Ovary (tissue), 9 donors: ENCODE measurements around the gene PSMG1. TPM values are rescaled to one million over a fixed set of nuclear protein-coding genes. Genes with fewer than 3 reads are reported as not detected.
"Not testable (repeated sequence)": the region's sequence is repeated elsewhere in the genome, so short reads cannot be mapped to it uniquely, and the experiment has no call there.

Source experiments
- DNase-seq, 5 donors: peaks; one replicate each; pipeline ENCODE4 v3.0.0-alpha.2; 2019 to 2020
- H3K27ac ChIP-seq, 2 donors: fragments of 200-600 bp; one replicate each; pipeline versions ENCODE4 v1.5.1 to v1.8.0; 2019 to 2022
- H3K27me3 ChIP-seq: fragments of 200-600 bp; one replicate; pipeline ENCODE4 v1.8.0; 2022
- H3K36me3 ChIP-seq: fragments of 200-600 bp; sonication (generic); one replicate; pipeline ENCODE4 v1.5.1; 2019
- H3K4me1 ChIP-seq: one replicate; pipeline ENCODE4 v1.8.1; 2013; ENCODE audit warnings: mild to moderate bottlenecking, moderate library complexity; ENCODE audit not compliant: insufficient read depth
- H3K4me3 ChIP-seq: fragments of 200-600 bp; sonication (generic); one replicate; pipeline ENCODE4 v1.5.1; 2017
- H3K9me3 ChIP-seq, 2 donors: fragments of 200-600 bp in 1 of 2; sonication (generic) in 1 of 2; one replicate each; pipeline versions ENCODE4 v1.5.1 to v1.8.1; 2013 to 2019; ENCODE audit warnings: mild to moderate bottlenecking in 1 of 2, moderate library complexity in 1 of 2
- EP300 ChIP-seq: sonication (generic); formaldehyde crosslinking; IDR thresholded peaks from one replicate; pipeline ENCODE4 v1.6.1; 2017; ENCODE audit warnings: antibody characterized with exemption
- POLR2A ChIP-seq: fragments of 450-650 bp; IDR thresholded peaks from one replicate; pipeline ENCODE4 v1.6.1; 2017; ENCODE audit warnings: antibody characterized with exemption, mild to moderate bottlenecking, moderate library complexity
- WGBS, 3 donors: extraction: QIAGEN DNeasy Blood & Tissue Kit in 1 of 3; methylation state at CpG; one replicate each; pipeline versions ENCODE4 v1.1.5 to v1.1.7; 2013 to 2017; 5-methylcytosine and 5-hydroxymethylcytosine counted together
- intact Hi-C, 4 donors: fragments of 100-400 bp; cut with DNase I; formaldehyde crosslinking; loops; one replicate each; pipeline versions ENCODE4 v1.11.0 to v1.15.1; 2022 to 2023
- polyA plus RNA-seq, 2 donors: library from polyadenylated mRNA; stranded (reverse); fragments of 200-250 nt in 1 of 2; fragments of 350-450 nt in 1 of 2; fragmentation: Illumina TruSeq in 1 of 2; extraction: RNeasy Lipid Tissue Mini Kit (QIAGEN cat#74804) in 1 of 2; gene quantifications; one replicate each; pipeline ENCODE4 v1.2.3, GENCODE V29; 2013 to 2014
- total RNA-seq, 7 donors: library from RNA; depleted of rRNA in 2 of 7; stranded (reverse); fragments of >200 nt in 2 of 7; fragmentation: NEBNext Ultra II Directional in 3 of 7; extraction: Animal tissue kit (Norgen Biotek cat#: 25700) in 3 of 7; gene quantifications; one replicate each; pipeline versions ENCODE4 v1.1.0 to v1.2.4, GENCODE V29; 2016 to 2023
- TF ChIP-seq, protein P1 (sequence below), 3 donors: fragments of 450-650 bp in 2 of 3; fragments of 200-600 bp in 1 of 3; IDR thresholded peaks; one replicate each; pipeline versions ENCODE4 v1.5.1 to v1.8.0; 2016 to 2022; ENCODE audit warnings: antibody characterized with exemption in 3 of 3, mild to moderate bottlenecking in 1 of 3
- donor health status: DM: no; HTN: no; CAD: no; lungs with moderate emphysema.
- donor health status: DM: no; HTN: no; CAD: no.
- donor health status: Bipolar disorder and iron deficiency.
- donor health status: DM: yes; HTN: yes; CAD: no.
- donor health status: DM: no; HTN: no; CAD: no.
- donor health status: DM: yes; HTN: yes; CAD: no.

The PSMG1 gene
- total and polyA plus RNA-seq, 9 donors, result 16.2 to 45.5 (median 32.2) TPM

DNA sequence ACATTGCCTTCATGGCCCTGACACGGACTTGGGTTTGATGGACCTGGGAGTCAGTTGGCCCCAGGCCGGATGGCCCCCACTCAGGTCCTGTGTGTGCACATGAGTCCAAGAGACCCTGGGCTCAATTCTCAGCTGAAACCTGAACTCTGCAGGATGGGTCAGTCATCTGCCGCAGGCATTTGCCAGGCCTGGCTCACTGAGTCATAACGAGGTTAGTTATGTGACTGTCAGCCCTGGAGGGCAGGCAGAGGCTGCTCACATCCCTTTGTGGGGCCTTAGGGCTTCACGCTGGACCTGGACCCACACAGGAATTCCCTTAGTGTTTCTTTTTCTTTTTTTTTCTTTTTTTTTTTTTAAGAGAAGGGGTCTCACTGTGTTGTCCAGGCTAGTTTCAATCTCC is 46.5 kb downstream of the PSMG1 start:
- H3K27me3 ChIP-seq, result no peaks in the 10 kb centered on the region
- no peaks in the 10 kb centered on the region for H3K9me3 ChIP-seq
- peak overlapping the region in 1 of 2 donors; percentile 19 for H3K27ac ChIP-seq
- intact Hi-C loops, result loop anchor here (2.0 to 10.0 kb wide), 4 partner anchors 329 to 632 kb away; partner anchors contain the start of gene ETS2 (in 1 of the 4)
- no peak overlapping the region for H3K4me3 ChIP-seq
- WGBS, 3 donors, result 90 to 93% (median 92%) methylated on average over 5 of the region's 5 CpGs
- no peak for DNase-seq
- H3K36me3 ChIP-seq, result no peaks in the 10 kb centered on the region
- H3K4me1 ChIP-seq, result no peaks in the 10 kb centered on the region
- TF ChIP-seq EP300 (no peak), POLR2A (no peak)
- TF ChIP-seq, protein P1, sequence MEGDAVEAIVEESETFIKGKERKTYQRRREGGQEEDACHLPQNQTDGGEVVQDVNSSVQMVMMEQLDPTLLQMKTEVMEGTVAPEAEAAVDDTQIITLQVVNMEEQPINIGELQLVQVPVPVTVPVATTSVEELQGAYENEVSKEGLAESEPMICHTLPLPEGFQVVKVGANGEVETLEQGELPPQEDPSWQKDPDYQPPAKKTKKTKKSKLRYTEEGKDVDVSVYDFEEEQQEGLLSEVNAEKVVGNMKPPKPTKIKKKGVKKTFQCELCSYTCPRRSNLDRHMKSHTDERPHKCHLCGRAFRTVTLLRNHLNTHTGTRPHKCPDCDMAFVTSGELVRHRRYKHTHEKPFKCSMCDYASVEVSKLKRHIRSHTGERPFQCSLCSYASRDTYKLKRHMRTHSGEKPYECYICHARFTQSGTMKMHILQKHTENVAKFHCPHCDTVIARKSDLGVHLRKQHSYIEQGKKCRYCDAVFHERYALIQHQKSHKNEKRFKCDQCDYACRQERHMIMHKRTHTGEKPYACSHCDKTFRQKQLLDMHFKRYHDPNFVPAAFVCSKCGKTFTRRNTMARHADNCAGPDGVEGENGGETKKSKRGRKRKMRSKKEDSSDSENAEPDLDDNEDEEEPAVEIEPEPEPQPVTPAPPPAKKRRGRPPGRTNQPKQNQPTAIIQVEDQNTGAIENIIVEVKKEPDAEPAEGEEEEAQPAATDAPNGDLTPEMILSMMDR (IDR thresholded peaks at IDR 0.05), result no peak

DNA sequence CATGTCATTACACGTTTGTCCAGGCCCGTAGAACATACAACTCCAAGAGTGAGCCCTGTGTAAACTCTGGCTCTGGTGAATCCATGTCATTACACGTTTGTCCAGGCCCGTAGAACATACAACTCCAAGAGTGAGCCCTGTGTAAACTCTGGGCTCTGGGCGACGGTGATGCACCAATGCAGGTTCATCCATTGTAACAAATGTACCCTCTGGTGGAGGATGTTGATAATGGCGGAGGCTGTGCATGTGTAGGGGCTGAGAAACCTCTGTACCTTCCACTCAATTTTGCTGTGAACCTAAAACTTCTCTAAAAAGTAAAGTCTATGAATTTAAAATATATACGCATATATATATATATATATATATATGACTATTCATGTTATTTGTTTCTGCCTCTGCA is 47.1 kb downstream of the PSMG1 start:
- not testable (repeated sequence) for DNase-seq, H3K36me3 ChIP-seq, H3K4me1 ChIP-seq, H3K27me3 ChIP-seq, H3K4me3 ChIP-seq, H3K9me3 ChIP-seq, H3K27ac ChIP-seq
- intact Hi-C loops, result loop anchor here (2.0 to 10.0 kb wide), 4 partner anchors 329 to 631 kb away; partner anchors contain the start of gene ETS2 (in 1 of the 4)
- WGBS, 3 donors, result 84 to 85% (median 84%) methylated on average over 8 of the region's 8 CpGs

DNA sequence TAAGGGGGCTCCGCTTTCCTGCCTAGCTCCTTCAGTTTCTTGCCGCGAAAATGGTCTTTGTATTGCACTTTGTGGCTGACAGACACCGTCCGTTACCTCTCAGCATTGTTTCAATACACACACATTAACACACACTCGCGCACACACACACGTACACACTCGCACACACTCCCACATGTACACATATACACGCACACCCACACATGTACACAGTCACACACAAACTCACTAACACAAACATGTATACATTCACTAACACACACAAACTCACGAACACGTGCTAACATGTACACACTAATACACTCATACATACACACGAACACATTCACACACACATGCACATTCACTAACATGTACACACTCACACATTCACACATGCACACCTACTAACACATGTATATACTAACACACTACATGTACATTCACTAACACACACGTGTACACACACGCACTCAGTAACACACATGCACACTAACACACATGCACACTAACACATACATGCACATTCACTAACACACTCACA is 48.9 kb downstream of the PSMG1 start:
- no peak for DNase-seq
- TF ChIP-seq POLR2A, result no peak
- no peak for TF ChIP-seq EP300
- TF ChIP-seq, protein P1 (IDR thresholded peaks at IDR 0.05), result no peak
- no peak overlapping the region for H3K4me3 ChIP-seq
- H3K27ac ChIP-seq, result no peak overlapping the region
- no peaks in the 10 kb centered on the region for H3K36me3 ChIP-seq
- no peaks in the 10 kb centered on the region for H3K27me3 ChIP-seq
- no peaks in the 10 kb centered on the region for H3K4me1 ChIP-seq
- intact Hi-C loops, result loop anchor here in 1 of 4 donors (10.0 kb wide), 1 partner anchor 630 kb away; no protein-coding TSS in a partner anchor
- WGBS, 3 donors, result 90 to 95% (median 90%) methylated on average over 15 of the region's 15 CpGs
- no peaks in the 10 kb centered on the region for H3K9me3 ChIP-seq

DNA sequence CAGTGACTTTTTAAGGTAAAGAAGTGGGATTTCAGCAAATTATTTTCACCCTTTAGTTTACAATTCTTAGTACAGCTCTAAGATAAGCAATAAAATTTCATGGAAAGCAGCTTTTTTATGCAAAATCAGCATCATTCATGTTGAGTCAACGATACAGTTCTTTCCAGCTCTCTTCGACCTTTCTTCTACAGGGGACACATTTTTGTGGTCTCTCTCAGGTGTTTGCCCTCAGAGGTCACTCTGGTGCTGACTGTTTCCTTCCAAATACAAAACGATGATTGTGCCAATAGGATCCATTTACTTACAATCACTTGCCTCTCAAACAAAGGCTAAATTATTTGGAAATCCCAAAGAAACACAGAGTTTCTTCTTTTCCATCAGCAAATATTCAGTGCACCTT is 51.0 kb downstream of the PSMG1 start:
- no peak overlapping the region for H3K27ac ChIP-seq
- H3K36me3 ChIP-seq, result no peaks in the 10 kb centered on the region
- 11 to 35% (median 14%) methylated on average over 3 of the region's 3 CpGs for WGBS, 3 donors
- intact Hi-C loops, result loop anchor here in 1 of 4 donors (10.0 kb wide), 1 partner anchor 627 kb away; no protein-coding TSS in a partner anchor
- DNase-seq, result no peak
- H3K4me1 ChIP-seq, result no peaks in the 10 kb centered on the region
- TF ChIP-seq POLR2A (no peak), EP300 (no peak)
- TF ChIP-seq, protein P1 (IDR thresholded peaks at IDR 0.05), result no peak
- H3K27me3 ChIP-seq, result no peaks in the 10 kb centered on the region
- no peaks in the 10 kb centered on the region for H3K9me3 ChIP-seq
- H3K4me3 ChIP-seq, result no peak overlapping the region

DNA sequence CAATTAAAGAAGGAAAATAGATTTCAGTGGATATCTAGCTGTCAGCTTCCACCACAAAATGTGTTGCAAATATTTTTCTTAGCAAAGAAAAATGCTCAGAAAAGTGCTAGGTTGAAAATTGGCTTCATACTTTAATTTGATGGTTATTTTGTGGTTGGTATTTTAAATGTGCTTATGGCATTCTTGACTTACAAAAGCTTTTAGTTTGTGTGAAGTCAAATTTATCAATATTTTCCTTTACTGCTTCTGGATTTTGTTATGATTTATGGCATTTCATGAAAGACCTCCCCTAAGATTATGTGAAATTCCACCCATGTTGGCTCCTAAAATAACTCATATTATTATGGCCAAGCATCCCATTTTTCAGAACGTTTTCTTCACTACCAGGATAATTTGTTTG is 51.5 kb downstream of the PSMG1 start:
- Histone ChIP-seq H3K27me3 (no peaks in the 10 kb centered on the region), H3K36me3 (no peaks in the 10 kb centered on the region), H3K9me3 (no peaks in the 10 kb centered on the region), H3K27ac (no peak overlapping the region), H3K4me1 (no peaks in the 10 kb centered on the region), H3K4me3 (no peak overlapping the region)
- TF ChIP-seq EP300, result no peak
- TF ChIP-seq POLR2A, result no peak
- TF ChIP-seq, protein P1 (IDR thresholded peaks at IDR 0.05), result no peak
- DNase-seq, result no peak
- 4 to 11% (median 4%) methylated on average over 1 of the region's 1 CpG for WGBS, 3 donors
- intact Hi-C loops, result loop anchor here in 1 of 4 donors (10.0 kb wide), 1 partner anchor 627 kb away; no protein-coding TSS in a partner anchor
